ENCODE data around the gene GH1. TPM values are rescaled to one million over a fixed set of nuclear protein-coding genes. Genes with fewer than 3 reads are reported as not detected.
"Not testable (repeated sequence)": the region's sequence is repeated elsewhere in the genome, so short reads cannot be mapped to it uniquely, and the experiment has no call there.

Gene GH1
- polyA plus RNA-seq, 2 of the 4 experiments (the other 2 are of a cell fraction): not detected

DNA sequence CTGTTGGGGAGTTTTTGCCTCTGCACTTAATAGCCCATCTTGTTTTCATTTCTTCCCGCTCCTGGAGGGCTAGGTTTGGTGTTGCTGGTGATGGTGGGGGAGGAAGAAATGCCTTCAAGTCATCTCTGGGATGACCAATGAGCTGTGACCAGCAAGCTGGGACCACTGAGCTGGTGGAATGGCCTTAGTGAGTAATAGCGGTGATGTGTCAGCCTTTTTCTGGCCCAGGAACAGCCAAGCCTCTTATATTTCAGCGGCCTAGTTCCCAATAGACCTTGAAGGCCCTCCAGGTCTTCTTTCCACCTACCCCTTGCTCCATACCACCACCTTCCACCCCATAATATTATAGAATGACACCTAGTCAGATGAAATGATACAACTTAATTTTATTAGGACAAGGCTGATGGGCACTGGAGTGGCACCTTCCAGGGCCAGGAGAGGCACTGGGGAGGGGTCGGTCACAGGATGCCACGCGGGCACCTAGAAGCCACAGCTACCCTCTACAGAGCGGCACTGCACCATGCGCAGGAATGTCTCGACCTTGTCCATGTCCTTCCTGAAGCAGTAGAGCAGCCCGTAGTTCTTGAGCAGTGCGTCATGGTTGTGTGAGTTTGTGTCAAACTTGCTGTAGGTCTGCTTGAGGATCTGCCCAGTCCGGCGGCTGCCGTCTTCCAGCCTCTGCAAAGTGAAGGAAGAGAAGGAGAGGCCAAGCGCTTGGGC lies 46.8 kb downstream of the GH1 start:
- CTCF ChIA-PET: interaction anchor here (7.7 kb wide), 1 partner anchor 11 kb away, joined by 56 read pairs; the partner anchor contains the start of gene GH2
- H3K4me3 ChIP-seq; DNase-seq (ENCODE audit: low read depth in 1 of 2, low spot score in 1 of 2); H3K27ac ChIP-seq; H3K4me2 ChIP-seq; H3K4me1 ChIP-seq; POLR2A ChIA-PET; FAIRE-seq; H3K9me3 ChIP-seq; ATAC-seq: not testable (repeated sequence)
- WGBS (ENCODE audit: missing lambda C conversion rate): 70% methylated on average over 15 of the region's 15 CpGs

DNA sequence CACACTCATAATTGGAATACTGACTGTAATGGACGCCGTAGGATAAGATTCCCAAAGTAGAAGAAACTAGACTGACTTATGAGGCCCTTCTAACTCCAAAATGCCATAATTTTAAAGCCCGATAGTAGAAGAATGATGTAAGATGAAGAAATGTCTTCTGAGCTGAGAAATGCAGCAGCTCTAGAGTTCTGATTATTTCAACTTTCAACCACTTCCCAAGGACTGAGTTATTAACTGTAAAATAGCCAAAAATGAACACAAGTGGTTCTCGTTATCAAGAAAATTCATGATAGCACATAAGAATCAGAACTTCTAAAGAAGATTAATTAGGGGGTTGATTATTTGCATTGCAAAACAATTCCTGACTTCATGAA lies 48.4 kb downstream of the GH1 start:
- POLR2A ChIA-PET: not testable (repeated sequence)
- CTCF ChIA-PET: interaction anchor here (1.1 to 7.7 kb wide), 5 partner anchors 12 to 32 kb away, joined by 4 to 90 read pairs (median 44); partner anchors contain the start of gene GH2

GRCh38 chr17:63869491-63870291 lies 48.9 kb downstream of the GH1 start:
- H3K4me3 ChIP-seq; H3K4me2 ChIP-seq; H3K9me3 ChIP-seq; DNase-seq (ENCODE audit: low read depth in 1 of 2, low spot score in 1 of 2); H3K27ac ChIP-seq; POLR2A ChIA-PET; H3K4me1 ChIP-seq; FAIRE-seq: not testable (repeated sequence)
- peak; percentile 86 for TF ChIP-seq MAFK (IDR thresholded peaks at IDR 0.05; ENCODE audit: partially characterized antibody)
- CTCF ChIA-PET: interaction anchor here (1.1 to 7.7 kb wide), 6 partner anchors 11 to 412 kb away, joined by 3 to 90 read pairs (median 34); partner anchors contain the start of gene GH2
- 38% methylated on average over 9 of the region's 9 CpGs for WGBS (ENCODE audit: missing lambda C conversion rate)
- peak in 1 of 2 experiments; percentile 58; a peak in 3 of 6 replicates for ATAC-seq

More for the DNA sequence above, 48.4 kb downstream of the GH1 start:
- H3K27ac ChIP-seq; FAIRE-seq; H3K4me1 ChIP-seq; H3K4me3 ChIP-seq; ATAC-seq; DNase-seq (ENCODE audit: low read depth in 1 of 2, low spot score in 1 of 2); H3K9me3 ChIP-seq; H3K4me2 ChIP-seq: not testable (repeated sequence)
- WGBS (ENCODE audit: missing lambda C conversion rate): 84% methylated on average over 4 of the region's 4 CpGs

Small RNA genes lying within 50 kb of the gene (small RNA-seq; reads per million reads assigned to genes)
- gene AC040958.1: 0 reads per million in 6 experiments
- gene AC127029.1: 0 reads per million in 6 experiments
- 0 reads per million in 6 experiments for gene GH1

Other genes with a start within 250 kb of the GH1 start
- gene LIMD2, start 218.7 kb downstream of the GH1 start, polyA plus RNA-seq (2011; rRNA removed): 5.6 and 6.0 TPM in 2 replicates
- 9.1 to 16.1 TPM (median 14.5 TPM) in 3 replicates for gene LIMD2, start 218.7 kb downstream of the GH1 start, polyA plus RNA-seq (2017; fragmentation: RNase III; extraction: RNeasy Plus Mini Kit Qiagen cat#74134 plus additional on column Dnase treatment)
- gene STRADA, start 177.0 kb downstream of the GH1 start, polyA plus RNA-seq (2011; rRNA removed): 33.0 and 42.7 TPM in 2 replicates
- gene STRADA, start 177.0 kb downstream of the GH1 start, polyA plus RNA-seq (2017; fragmentation: RNase III; extraction: RNeasy Plus Mini Kit Qiagen cat#74134 plus additional on column Dnase treatment): 26.3 to 30.3 TPM (median 27.5 TPM) in 3 replicates
- gene CCDC47, start 145.2 kb downstream of the GH1 start, polyA plus RNA-seq (2011; rRNA removed): 135 and 163 TPM in 2 replicates
- gene CCDC47, start 145.2 kb downstream of the GH1 start, polyA plus RNA-seq (2017; fragmentation: RNase III; extraction: RNeasy Plus Mini Kit Qiagen cat#74134 plus additional on column Dnase treatment): 136 to 141 TPM (median 139 TPM) in 3 replicates
- gene DDX42, start 144.7 kb downstream of the GH1 start, polyA plus RNA-seq (2011; rRNA removed): 249 and 262 TPM in 2 replicates
- 124 to 137 TPM (median 126 TPM) in 3 replicates for gene DDX42, start 144.7 kb downstream of the GH1 start, polyA plus RNA-seq (2017; fragmentation: RNase III; extraction: RNeasy Plus Mini Kit Qiagen cat#74134 plus additional on column Dnase treatment)
- 222 and 303 TPM in 2 replicates for gene PSMC5, start 91.4 kb downstream of the GH1 start, polyA plus RNA-seq (2011; rRNA removed)
- gene PSMC5, start 91.4 kb downstream of the GH1 start, polyA plus RNA-seq (2017; fragmentation: RNase III; extraction: RNeasy Plus Mini Kit Qiagen cat#74134 plus additional on column Dnase treatment): 399 to 406 TPM (median 399 TPM) in 3 replicates
- gene FTSJ3, start 91.2 kb downstream of the GH1 start, polyA plus RNA-seq (2011; rRNA removed): 62.6 and 74.5 TPM in 2 replicates
- 95.7 to 104 TPM (median 98.6 TPM) in 3 replicates for gene FTSJ3, start 91.2 kb downstream of the GH1 start, polyA plus RNA-seq (2017; fragmentation: RNase III; extraction: RNeasy Plus Mini Kit Qiagen cat#74134 plus additional on column Dnase treatment)
- 52.7 and 61.9 TPM in 2 replicates for gene SMARCD2, start 76.2 kb downstream of the GH1 start, polyA plus RNA-seq (2011; rRNA removed)
- gene SMARCD2, start 76.2 kb downstream of the GH1 start, polyA plus RNA-seq (2017; fragmentation: RNase III; extraction: RNeasy Plus Mini Kit Qiagen cat#74134 plus additional on column Dnase treatment): 37.5 to 40.4 TPM (median 39.8 TPM) in 3 replicates
- not detected in 2 replicates for gene CSH2, start 45.2 kb downstream of the GH1 start, polyA plus RNA-seq (2011; rRNA removed)
- not detected in 3 replicates for gene CSH2, start 45.2 kb downstream of the GH1 start, polyA plus RNA-seq (2017; fragmentation: RNase III; extraction: RNeasy Plus Mini Kit Qiagen cat#74134 plus additional on column Dnase treatment)
- not detected in 2 replicates for gene GH2, start 36.9 kb downstream of the GH1 start, polyA plus RNA-seq (2011; rRNA removed)
- gene GH2, start 36.9 kb downstream of the GH1 start, polyA plus RNA-seq (2017; fragmentation: RNase III; extraction: RNeasy Plus Mini Kit Qiagen cat#74134 plus additional on column Dnase treatment): not detected in 3 replicates
- gene CSH1, start 22.3 kb downstream of the GH1 start, polyA plus RNA-seq (2011; rRNA removed): not detected in 2 replicates
- gene CSH1, start 22.3 kb downstream of the GH1 start, polyA plus RNA-seq (2017; fragmentation: RNase III; extraction: RNeasy Plus Mini Kit Qiagen cat#74134 plus additional on column Dnase treatment): not detected in 3 replicates
- gene CSHL1, start 7.6 kb downstream of the GH1 start, polyA plus RNA-seq (2011; rRNA removed): not detected in 2 replicates
- not detected in 3 replicates for gene CSHL1, start 7.6 kb downstream of the GH1 start, polyA plus RNA-seq (2017; fragmentation: RNase III; extraction: RNeasy Plus Mini Kit Qiagen cat#74134 plus additional on column Dnase treatment)
- 0.14 and 0.19 TPM in 2 replicates for gene CD79B, start 13.5 kb upstream of the GH1 start, polyA plus RNA-seq (2011; rRNA removed)
- gene CD79B, start 13.5 kb upstream of the GH1 start, polyA plus RNA-seq (2017; fragmentation: RNase III; extraction: RNeasy Plus Mini Kit Qiagen cat#74134 plus additional on column Dnase treatment): not detected in 3 replicates
- gene SCN4A, start 54.1 kb upstream of the GH1 start, polyA plus RNA-seq (2011; rRNA removed): 0.06 and 0.17 TPM in 2 replicates
- gene SCN4A, start 54.1 kb upstream of the GH1 start, polyA plus RNA-seq (2017; fragmentation: RNase III; extraction: RNeasy Plus Mini Kit Qiagen cat#74134 plus additional on column Dnase treatment): 0.03 to 0.08 TPM (median 0.03 TPM) in 3 replicates
- 0.22 and 0.44 TPM in 2 replicates for gene PRR29, start 79.5 kb upstream of the GH1 start, polyA plus RNA-seq (2011; rRNA removed)
- gene PRR29, start 79.5 kb upstream of the GH1 start, polyA plus RNA-seq (2017; fragmentation: RNase III; extraction: RNeasy Plus Mini Kit Qiagen cat#74134 plus additional on column Dnase treatment): 0.67 to 1.2 TPM (median 0.68 TPM) in 3 replicates
- gene ICAM2, start 101.8 kb upstream of the GH1 start, polyA plus RNA-seq (2011; rRNA removed): not detected in 2 replicates
- not detected in 3 replicates for gene ICAM2, start 101.8 kb upstream of the GH1 start, polyA plus RNA-seq (2017; fragmentation: RNase III; extraction: RNeasy Plus Mini Kit Qiagen cat#74134 plus additional on column Dnase treatment)
- gene ERN1, start 211.3 kb upstream of the GH1 start, polyA plus RNA-seq (2011; rRNA removed): 19.8 and 23.3 TPM in 2 replicates
- gene ERN1, start 211.3 kb upstream of the GH1 start, polyA plus RNA-seq (2017; fragmentation: RNase III; extraction: RNeasy Plus Mini Kit Qiagen cat#74134 plus additional on column Dnase treatment): 3.5 to 4.1 TPM (median 3.7 TPM) in 3 replicates

Measured in A549 (cell line).